PFSK-1 (cell line): ENCODE results near the gene TMEM132D.

Source experiments
- POLR2AphosphoS5 ChIP-seq: IDR thresholded peaks from 2 replicates; pipeline ENCODE4 v1.6.1; 2012; ENCODE audit warnings: low read depth, mild to moderate bottlenecking, control low read depth, low read length, moderate library complexity
- REST ChIP-seq, 2 experiments: IDR thresholded peaks; 2 replicates each; pipeline versions ENCODE4 v1.6.1 to v1.8.0; 2011 to 2012; ENCODE audit warnings: low read depth in 2 of 2, low read length in 2 of 2, control low read depth in 1 of 2, inconsistent platforms in 1 of 2, mild to moderate bottlenecking in 1 of 2, moderate library complexity in 1 of 2; ENCODE audit not compliant: insufficient read depth in 1 of 2
- SIN3A ChIP-seq: IDR thresholded peaks from 2 replicates; pipeline ENCODE4 v1.6.1; 2012; ENCODE audit warnings: mild to moderate bottlenecking, low read length, moderate library complexity, borderline replicate concordance; ENCODE audit not compliant: insufficient read depth
- TAF1 ChIP-seq: IDR thresholded peaks from 2 replicates; pipeline ENCODE4 v1.6.1; 2012; ENCODE audit warnings: low read length, control low read depth, borderline replicate concordance; ENCODE audit not compliant: insufficient read depth

- TF ChIP-seq REST (IDR thresholded peaks at IDR 0.05; ENCODE audit: insufficient read depth in 1 of 2, low read depth in 2 of 2, low read length in 2 of 2): no peak
- no peak for TF ChIP-seq POLR2AphosphoS5
- TF ChIP-seq TAF1: no peak
- no peak for TF ChIP-seq SIN3A
These were observed 409.1 kb downstream of the TMEM132D start for GRCh38 chr12:129494766-129495165.
